Loucy (cell line): ENCODE results near the gene CNNM1.

Experiments used
- CTCF ChIP-seq: fragments of 200-600 bp; sonication (generic); conservative IDR thresholded peaks from 2 replicates; pipeline ENCODE4 v1.5.1; 2014; ENCODE audit warnings: mild to moderate bottlenecking, antibody characterized with exemption, low read length
- EZH2phosphoT487 ChIP-seq: fragments of 200-600 bp; IDR thresholded peaks from 2 replicates; pipeline ENCODE4 v1.6.1; 2018; ENCODE audit warnings: antibody characterized with exemption, mild to moderate bottlenecking, moderate library complexity, borderline replicate concordance

- TF ChIP-seq CTCF: no peak
- TF ChIP-seq EZH2phosphoT487: no peak
Observed at GRCh38 chr10:99318475-99318874, 10.7 kb upstream of the CNNM1 start.
